H1 (cell line): ENCODE measurements around the gene ADRA2A. TPM values are rescaled to one million over a fixed set of nuclear protein-coding genes. Genes with fewer than 3 reads are reported as not detected.

Source experiments
- CTCF ChIA-PET: fragments of 300-600 bp; sonication (Branson Sonifier 250); formaldehyde crosslinking; loops from one replicate; lab custom pipeline; 2021; ENCODE audit not compliant: partially characterized antibody; lab: Charles Lee
- POLR2A ChIA-PET: fragments of 300-600 bp; sonication (Branson Sonifier 250); formaldehyde crosslinking; loops from one replicate; lab custom pipeline; 2021; ENCODE audit warnings: inconsistent platforms; ENCODE audit not compliant: partially characterized antibody; lab: Charles Lee
- DNase-seq, 2 experiments: peaks; one replicate each; pipeline versions ENCODE4 v3.0.0 to v3.0.0-alpha.2; 2010 to 2022; ENCODE audit warnings: low spot score in 2 of 2, low read depth in 1 of 2, mixed read lengths in 1 of 2
- FAIRE-seq: peaks from 2 replicates; lab custom pipeline; 2011; peaks lifted over from hg19 to GRCh38; lab: Jason Lieb, UNC
- H2AFZ ChIP-seq: 2 replicates; pipeline ENCODE4 v1.8.1; 2012; ENCODE audit warnings: low read length, inconsistent platforms
- H2AK5ac ChIP-seq: 2 replicates; pipeline ENCODE4 v1.6.1; 2013; ENCODE audit warnings: low read depth, low read length
- H2BK120ac ChIP-seq: replicated peaks from 2 replicates; pipeline ENCODE3; 2013; ENCODE audit warnings: low read depth, low read length, inconsistent platforms
- H2BK12ac ChIP-seq: 2 replicates; pipeline ENCODE4 v1.6.1; 2013; ENCODE audit warnings: low read depth, low read length
- H2BK15ac ChIP-seq: 2 replicates; pipeline ENCODE4 v1.6.1; 2013; ENCODE audit warnings: low read length
- H2BK20ac ChIP-seq: 2 replicates; pipeline ENCODE4 v1.6.1; 2013; ENCODE audit warnings: low read length
- H2BK5ac ChIP-seq: 2 replicates; pipeline ENCODE4 v1.6.1; 2013; ENCODE audit warnings: low read depth, low read length
- H3K14ac ChIP-seq: 2 replicates; pipeline ENCODE4 v1.6.1; 2013; ENCODE audit warnings: inconsistent platforms; ENCODE audit not compliant: insufficient read length
- H3K18ac ChIP-seq: 2 replicates; pipeline ENCODE4 v1.6.1; 2013; ENCODE audit warnings: low read length; ENCODE audit errors: extremely low read depth
- H3K23ac ChIP-seq: 2 replicates; pipeline ENCODE4 v1.6.1; 2013; ENCODE audit warnings: inconsistent platforms; ENCODE audit not compliant: insufficient read length
- H3K23me2 ChIP-seq: 2 replicates; pipeline ENCODE4 v1.6.1; 2013; ENCODE audit warnings: low read depth, low read length
- H3K27ac ChIP-seq: 2 replicates; pipeline ENCODE4 v1.6.1; 2011; ENCODE audit warnings: low read depth, low read length, inconsistent platforms
- H3K27me3 ChIP-seq, 4 experiments: replicated peaks in 1 of 4; 1 replicate in 1 of 4; 2 replicates in 3 of 4; pipeline versions ENCODE4 v1.6.1 to v1.8.1; 2011 to 2013; ENCODE audit warnings: low read length in 3 of 4, mild to moderate bottlenecking in 3 of 4, inconsistent platforms in 2 of 4, mixed read lengths in 2 of 4, moderate library complexity in 1 of 4; ENCODE audit not compliant: control insufficient read depth in 3 of 4, insufficient read depth in 3 of 4; ENCODE audit errors: extremely low read depth in 1 of 4
- H3K36me3 ChIP-seq, 4 experiments: 2 replicates each; pipeline versions ENCODE4 v1.6.1 to v1.8.1; 2011 to 2013; ENCODE audit warnings: mild to moderate bottlenecking in 4 of 4, low read length in 3 of 4, moderate library complexity in 2 of 4, control low read depth in 1 of 4, inconsistent platforms in 1 of 4; ENCODE audit not compliant: insufficient read depth in 4 of 4, control insufficient read depth in 2 of 4
- H3K4ac ChIP-seq: replicated peaks from 2 replicates; pipeline ENCODE3; 2013; ENCODE audit warnings: low read length, low read depth, mixed read lengths, inconsistent platforms; ENCODE audit not compliant: insufficient read length
- H3K4me1 ChIP-seq, 4 experiments: replicated peaks in 1 of 4; 1 replicate in 1 of 4; 2 replicates in 3 of 4; pipeline versions ENCODE4 v1.6.1 to v1.8.1; 2011 to 2013; ENCODE audit warnings: low read length in 3 of 4, inconsistent platforms in 2 of 4, mixed read lengths in 1 of 4; ENCODE audit not compliant: insufficient read depth in 4 of 4, control insufficient read depth in 3 of 4
- H3K4me2 ChIP-seq, 2 experiments: 2 replicates each; pipeline versions ENCODE4 v1.6.1 to v1.8.1; 2011 to 2013; ENCODE audit warnings: low read depth in 2 of 2, low read length in 2 of 2, control low read depth in 1 of 2, inconsistent platforms in 1 of 2, mild to moderate bottlenecking in 1 of 2; ENCODE audit not compliant: insufficient read depth in 1 of 2
- H3K4me3 ChIP-seq, 4 experiments: fragments of 200-600, 300-600 bp in 1 of 4; sonication (generic), shearing (Covaris generic), sonication (Bioruptor Twin) in 1 of 4; 2 replicates each; pipeline versions ENCODE4 v1.5.1 to v1.8.1; 2011 to 2016; ENCODE audit warnings: low read length in 4 of 4, low read depth in 3 of 4, control low read depth in 2 of 4, inconsistent platforms in 2 of 4, mild to moderate bottlenecking in 2 of 4, mixed read lengths in 1 of 4, moderate library complexity in 1 of 4; ENCODE audit not compliant: insufficient read depth in 2 of 4; ENCODE audit errors: extremely low read depth in 1 of 4
- H3K56ac ChIP-seq: replicated peaks from 2 replicates; pipeline ENCODE3; 2013; ENCODE audit warnings: low read depth, mild to moderate bottlenecking, mixed read lengths, low read length, inconsistent platforms; ENCODE audit not compliant: insufficient read length
- H3K79me1 ChIP-seq: 2 replicates; pipeline ENCODE4 v1.6.1; 2013; ENCODE audit warnings: low read depth, low read length, control low read depth
- H3K79me2 ChIP-seq, 2 experiments: 2 replicates each; pipeline versions ENCODE4 v1.6.1 to v1.8.1; 2012 to 2013; ENCODE audit warnings: low read length in 2 of 2, mild to moderate bottlenecking in 2 of 2, inconsistent platforms in 1 of 2; ENCODE audit not compliant: insufficient read depth in 2 of 2, control insufficient read depth in 1 of 2
- H3K9ac ChIP-seq, 4 experiments: replicated peaks in 1 of 4; 1 replicate in 1 of 4; 2 replicates in 3 of 4; pipeline versions ENCODE4 v1.6.1 to v1.8.1; 2011 to 2013; ENCODE audit warnings: low read depth in 3 of 4, low read length in 3 of 4, control low read depth in 2 of 4, mild to moderate bottlenecking in 2 of 4, moderate library complexity in 2 of 4, inconsistent platforms in 1 of 4; ENCODE audit errors: extremely low read depth in 1 of 4
- H3K9me3 ChIP-seq, 2 experiments: 2 replicates each; pipeline versions ENCODE4 v1.6.1 to v1.8.1; 2012 to 2013; ENCODE audit warnings: mild to moderate bottlenecking in 2 of 2, moderate library complexity in 2 of 2, control low read depth in 1 of 2, inconsistent platforms in 1 of 2, low read depth in 1 of 2, low read length in 1 of 2, mixed read lengths in 1 of 2; ENCODE audit not compliant: insufficient read depth in 2 of 2
- H4K20me1 ChIP-seq, 2 experiments: replicated peaks in 1 of 2; 2 replicates each; pipeline versions ENCODE3 to v1.8.1; 2011 to 2013; ENCODE audit warnings: inconsistent platforms in 2 of 2, low read length in 2 of 2, mild to moderate bottlenecking in 1 of 2; ENCODE audit not compliant: insufficient read depth in 2 of 2, control insufficient read depth in 1 of 2
- H4K5ac ChIP-seq: 2 replicates; pipeline ENCODE4 v1.6.1; 2013; ENCODE audit warnings: low read length, low read depth, mixed read lengths, inconsistent platforms; ENCODE audit not compliant: insufficient read length
- H4K8ac ChIP-seq: 2 replicates; pipeline ENCODE4 v1.8.0; 2013; ENCODE audit warnings: mild to moderate bottlenecking, moderate library complexity, low read length, inconsistent platforms; ENCODE audit not compliant: insufficient read depth; ENCODE audit errors: extremely low read depth
- H4K91ac ChIP-seq: replicated peaks from 2 replicates; pipeline ENCODE3; 2013; ENCODE audit warnings: low read length, mixed read lengths, inconsistent platforms; ENCODE audit not compliant: insufficient read length
- CTBP2 ChIP-seq: IDR thresholded peaks from 2 replicates; pipeline ENCODE4 v1.7.0; 2011; ENCODE audit warnings: borderline replicate concordance, mild to moderate bottlenecking, moderate library complexity, mixed read lengths, low read length; ENCODE audit not compliant: insufficient read depth, insufficient read length
- GTF2F1 ChIP-seq: IDR thresholded peaks from 2 replicates; pipeline ENCODE4 v1.6.1; 2012; ENCODE audit warnings: low read depth, low read length, improper control_type of control experiment, borderline replicate concordance
- HDAC6 ChIP-seq: IDR thresholded peaks from one replicate; pipeline ENCODE4 v1.7.1; 2012; ENCODE audit warnings: low read depth, mild to moderate bottlenecking, inconsistent platforms, low read length, moderate library complexity
- KDM4A ChIP-seq: IDR thresholded peaks from one replicate; pipeline ENCODE4 v1.7.1; 2012; ENCODE audit warnings: low read depth, mild to moderate bottlenecking, moderate library complexity, low read length, inconsistent platforms; ENCODE audit not compliant: severe bottlenecking
- MAFK ChIP-seq: IDR thresholded peaks from 2 replicates; pipeline ENCODE4 v1.6.1; 2012; ENCODE audit warnings: low read depth, mild to moderate bottlenecking, improper control_type of control experiment, low read length
- RFX5 ChIP-seq: IDR thresholded peaks from 2 replicates; pipeline ENCODE4 v1.6.1; 2011; ENCODE audit warnings: low read depth, low read length, improper control_type of control experiment, borderline replicate concordance
- SP2 ChIP-seq: IDR thresholded peaks from 2 replicates; pipeline ENCODE4 v1.6.1; 2012; ENCODE audit warnings: mild to moderate bottlenecking, low read length, inconsistent platforms
- SUZ12 ChIP-seq: fragments of 200-600 bp; sonication (generic); IDR thresholded peaks from 2 replicates; pipeline ENCODE4 v1.6.1; 2012; ENCODE audit warnings: mild to moderate bottlenecking, inconsistent platforms, low read length, moderate library complexity, mixed read lengths
- TBP ChIP-seq: IDR thresholded peaks from 2 replicates; pipeline ENCODE4 v1.6.1; 2011; ENCODE audit warnings: low read depth, low read length, improper control_type of control experiment
- WGBS, 2 experiments: shearing (Covaris generic) in 1 of 2; methylation state at CpG; one replicate each; pipeline versions ENCODE4 v1.1.6 to v1.1.7; 2013 to 2015; ENCODE audit warnings: low lambda C conversion rate in 2 of 2, mixed read lengths in 2 of 2, inconsistent platforms in 1 of 2, low coverage in 1 of 2, missing lambda C conversion rate in 1 of 2; ENCODE audit not compliant: insufficient replicate concordance in 2 of 2, insufficient coverage in 1 of 2, insufficient read length in 1 of 2; ENCODE audit errors: extremely low coverage in 1 of 2, missing lambda C conversion rate in 1 of 2; 5-methylcytosine and 5-hydroxymethylcytosine counted together
- polyA plus RNA-seq, 7 experiments: library from polyadenylated mRNA; depleted of rRNA in 3 of 7; stranded (reverse) in 5 of 7; unstranded in 2 of 7; fragments of >200 nt in 5 of 7; fragments of 200-250 nt in 2 of 7; gene quantifications; 1 replicate in 5 of 7; 2 replicates in 1 of 7; 4 replicates in 1 of 7; pipeline versions ENCODE4 v1.2.1 to v1.2.3, GENCODE V29; 2011 to 2013; ENCODE audit warnings: missing spikeins in 2 of 7, mixed read lengths in 2 of 7
- total RNA-seq: library from RNA; stranded (reverse); fragmentation: NEBNext Ultra II Directional; extraction: Animal tissue kit (Norgen Biotek cat#: 25700); gene quantifications from 2 replicates; pipeline ENCODE4 v1.2.1, GENCODE V29; 2021
- TF ChIP-seq, protein P1 (sequence below): IDR thresholded peaks from 2 replicates; pipeline ENCODE4 v1.6.1; 2011; ENCODE audit warnings: low read length, improper control_type of control experiment
- TF ChIP-seq, protein P2 (sequence below): IDR thresholded peaks from 2 replicates; pipeline ENCODE4 v1.6.1; 2012; ENCODE audit warnings: inconsistent platforms

Gene ADRA2A
- total and polyA plus RNA-seq, 2 of the 8 experiments (the other 6 are each of a cell fraction or from before 2014, with no cell fraction given) = 5.9 to 6.2 TPM

DNA sequence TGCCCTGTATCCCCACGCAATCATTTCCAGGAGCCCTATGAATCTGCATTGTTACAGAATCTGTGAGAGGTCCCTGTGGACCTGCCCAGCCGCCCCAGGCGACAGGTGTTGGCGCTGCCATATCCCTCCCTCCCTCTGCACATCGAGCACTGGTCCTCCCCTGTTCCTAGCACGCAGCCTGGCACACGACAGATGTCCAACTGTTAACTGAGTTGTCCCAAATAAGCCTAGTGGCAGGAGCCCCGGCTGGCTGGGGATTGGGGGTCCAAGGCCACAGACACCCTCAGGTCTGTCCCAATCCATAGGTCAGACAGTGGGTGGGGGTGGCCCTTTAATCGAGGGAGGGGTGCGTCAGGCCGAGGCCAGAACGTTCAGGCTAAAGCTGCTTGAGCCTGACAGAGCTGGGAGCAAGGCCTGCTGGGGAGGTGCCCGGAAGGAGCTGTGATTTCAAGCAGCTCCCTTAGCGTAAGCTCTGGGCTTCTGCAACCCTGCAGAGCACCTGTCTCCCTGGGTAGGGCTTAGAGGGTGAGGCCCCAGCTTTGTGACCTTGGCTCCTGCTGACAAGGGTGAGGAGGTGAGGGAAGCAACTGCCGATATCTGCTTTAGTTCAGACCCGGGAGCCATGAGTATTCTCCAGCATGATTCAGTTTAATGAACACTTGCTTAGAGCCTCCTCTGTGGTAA lies 40.1 kb downstream of the ADRA2A start:
- POLR2A ChIA-PET = no interaction called here
- TF ChIP-seq TBP (no peak), HDAC6 (no peak), RFX5 (no peak), GTF2F1 (no peak), CTBP2 (no peak), SP2 (no peak), MAFK (no peak), KDM4A (no peak), SUZ12 (no peak)
- TF ChIP-seq, protein P1, sequence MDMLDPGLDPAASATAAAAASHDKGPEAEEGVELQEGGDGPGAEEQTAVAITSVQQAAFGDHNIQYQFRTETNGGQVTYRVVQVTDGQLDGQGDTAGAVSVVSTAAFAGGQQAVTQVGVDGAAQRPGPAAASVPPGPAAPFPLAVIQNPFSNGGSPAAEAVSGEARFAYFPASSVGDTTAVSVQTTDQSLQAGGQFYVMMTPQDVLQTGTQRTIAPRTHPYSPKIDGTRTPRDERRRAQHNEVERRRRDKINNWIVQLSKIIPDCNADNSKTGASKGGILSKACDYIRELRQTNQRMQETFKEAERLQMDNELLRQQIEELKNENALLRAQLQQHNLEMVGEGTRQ = no peak
- TF ChIP-seq, protein P2, sequence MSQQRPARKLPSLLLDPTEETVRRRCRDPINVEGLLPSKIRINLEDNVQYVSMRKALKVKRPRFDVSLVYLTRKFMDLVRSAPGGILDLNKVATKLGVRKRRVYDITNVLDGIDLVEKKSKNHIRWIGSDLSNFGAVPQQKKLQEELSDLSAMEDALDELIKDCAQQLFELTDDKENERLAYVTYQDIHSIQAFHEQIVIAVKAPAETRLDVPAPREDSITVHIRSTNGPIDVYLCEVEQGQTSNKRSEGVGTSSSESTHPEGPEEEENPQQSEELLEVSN = no peak

More for the DNA sequence above, 40.1 kb downstream of the ADRA2A start:
- Histone ChIP-seq H3K4ac (no peak overlapping the region), H3K36me3 (no peaks in the 10 kb centered on the region), H2BK120ac (no peak overlapping the region), H3K56ac (no peak overlapping the region), H4K8ac (no peak overlapping the region), H3K4me2 (no peak overlapping the region), H2BK5ac (no peak overlapping the region), H3K9ac (no peak overlapping the region), H3K9me3 (no peaks in the 10 kb centered on the region), H2BK15ac (no peak overlapping the region), H4K5ac (no peak overlapping the region), H2AK5ac (no peak overlapping the region), H2BK20ac (no peak overlapping the region), H3K23me2 (no peaks in the 10 kb centered on the region; the same call in 1 of the 2 replicates), H3K14ac (no peak overlapping the region), H3K79me1 (no peaks in the 10 kb centered on the region), H2BK12ac (no peak overlapping the region), H3K79me2 (no peaks in the 10 kb centered on the region), H3K27me3 (no peaks in the 10 kb centered on the region), H2AFZ (no peak overlapping the region), H3K4me1 (no peaks in the 10 kb centered on the region), H3K4me3 (no peak overlapping the region), H3K23ac (no peak overlapping the region), H3K18ac (no peak overlapping the region), H4K91ac (no peak overlapping the region), H4K20me1 (no peaks in the 10 kb centered on the region), H3K27ac (no peak overlapping the region)
- DNase-seq (no peak), FAIRE-seq (no peak)
- WGBS, 2 experiments = 87% methylated on average over 13 of the region's 16 CpGs; no CpG with 5 or more reads in 1 of the 2 experiments
- CTCF ChIA-PET = interaction anchor here (0.7 to 1.7 kb wide), 2 partner anchors 10 to 1092 kb away, joined by 3 to 12 read pairs; no protein-coding TSS in a partner anchor
